Endothelial cell of umbilical vein (primary cell): ENCODE results near the gene NAT10. TPM values are rescaled to one million over a fixed set of nuclear protein-coding genes. Genes with fewer than 3 reads are reported as not detected.

Experiments used
- BruUV-seq: library from RNA; stranded (reverse); fragments of 400-500 nt; replicated peaks from 2 replicates; lab custom pipeline; 2021; lab: Mats Ljungman, UMichigan
- CTCF ChIA-PET: fragments of 300-600, 350-600 bp; sonication (Branson Sonifier 250); formaldehyde crosslinking; loops from one replicate; lab custom pipeline; 2021; ENCODE audit warnings: antibody characterized with exemption, inconsistent platforms; lab: Charles Lee
- POLR2A ChIA-PET: fragments of 300-600, 350-600 bp; sonication (Branson Sonifier 250); formaldehyde crosslinking; loops from one replicate; lab custom pipeline; 2021; ENCODE audit warnings: antibody characterized with exemption, inconsistent platforms; lab: Charles Lee
- DNase-seq: peaks from one replicate; pipeline ENCODE4 v3.0.0-alpha.2; 2011; ENCODE audit warnings: low read depth, low spot score
- FAIRE-seq: peaks from 2 replicates; lab custom pipeline; 2011; peaks lifted over from hg19 to GRCh38; lab: Jason Lieb, UNC
- H2AFZ ChIP-seq: 2 replicates; pipeline ENCODE4 v1.6.0; 2012; ENCODE audit warnings: low read depth, low read length, control low read depth, inconsistent platforms
- H3K27ac ChIP-seq: 2 replicates; pipeline ENCODE4 v1.5.1; 2011; ENCODE audit warnings: low read depth, mild to moderate bottlenecking, control low read depth, low read length, moderate library complexity; ENCODE audit not compliant: insufficient read depth
- H3K27me3 ChIP-seq, 2 experiments: 2 replicates each; pipeline versions ENCODE4 v1.6.0 to v1.6.1; 2011; ENCODE audit warnings: low read length in 2 of 2, mixed read lengths in 1 of 2; ENCODE audit not compliant: control insufficient read depth in 2 of 2, insufficient read depth in 2 of 2
- H3K36me3 ChIP-seq, 2 experiments: 2 replicates in 1 of 2; 3 replicates in 1 of 2; pipeline ENCODE4 v1.5.1; 2011; ENCODE audit warnings: low read length in 2 of 2, mild to moderate bottlenecking in 1 of 2, moderate library complexity in 1 of 2; ENCODE audit not compliant: control insufficient read depth in 2 of 2, insufficient read depth in 2 of 2; ENCODE audit errors: extremely low read depth in 1 of 2
- H3K4me1 ChIP-seq: 3 replicates; pipeline ENCODE4 v1.5.1; 2011; ENCODE audit warnings: mild to moderate bottlenecking, low read length; ENCODE audit not compliant: control insufficient read depth, insufficient read depth; ENCODE audit errors: extremely low read depth
- H3K4me2 ChIP-seq: 2 replicates; pipeline ENCODE4 v1.6.1; 2011; ENCODE audit warnings: low read length, control low read depth, mixed read lengths; ENCODE audit not compliant: insufficient read depth
- H3K4me3 ChIP-seq, 3 experiments: fragments of 200-600 bp in 1 of 3; sonication (generic), shearing (Covaris generic) in 1 of 3; replicated peaks in 1 of 3; 2 replicates each; pipeline ENCODE4 v1.5.1; 2011 to 2016; ENCODE audit warnings: control low read depth in 3 of 3, low read length in 3 of 3, mild to moderate bottlenecking in 2 of 3, inconsistent platforms in 1 of 3, low read depth in 1 of 3, moderate library complexity in 1 of 3; ENCODE audit not compliant: insufficient read depth in 1 of 3
- H3K79me2 ChIP-seq: 2 replicates; pipeline ENCODE4 v1.6.0; 2012; ENCODE audit warnings: low read length, inconsistent platforms; ENCODE audit not compliant: control insufficient read depth, insufficient read depth
- H3K9ac ChIP-seq: replicated peaks from 2 replicates; pipeline ENCODE3; 2011; ENCODE audit warnings: low read length, control low read depth; ENCODE audit not compliant: insufficient read depth; ENCODE audit errors: extremely low read depth
- H3K9me1 ChIP-seq: replicated peaks from 3 replicates; pipeline ENCODE4 v1.6.0; 2011; ENCODE audit warnings: mild to moderate bottlenecking, low read length; ENCODE audit not compliant: control insufficient read depth, insufficient read depth; ENCODE audit errors: extremely low read depth
- H3K9me3 ChIP-seq: replicated peaks from 2 replicates; pipeline ENCODE4 v1.5.1; 2012; ENCODE audit warnings: low read length, inconsistent platforms; ENCODE audit not compliant: control insufficient read depth, insufficient read depth
- H4K20me1 ChIP-seq: replicated peaks from 2 replicates; pipeline ENCODE3; 2011; ENCODE audit warnings: mild to moderate bottlenecking, low read length; ENCODE audit not compliant: control insufficient read depth, insufficient read depth; ENCODE audit errors: extremely low read depth
- EZH2 ChIP-seq: IDR thresholded peaks from 2 replicates; pipeline ENCODE4 v1.6.1; 2012; ENCODE audit warnings: borderline replicate concordance, low read depth, mild to moderate bottlenecking, moderate library complexity, low read length, inconsistent platforms; ENCODE audit not compliant: severe bottlenecking
- FOS ChIP-seq: IDR thresholded peaks from 2 replicates; pipeline ENCODE4 v1.6.1; 2011; ENCODE audit warnings: mild to moderate bottlenecking, low read length, moderate library complexity, borderline replicate concordance; ENCODE audit not compliant: insufficient read depth
- GATA2 ChIP-seq: IDR thresholded peaks from 2 replicates; pipeline ENCODE4 v1.7.0; 2011; ENCODE audit warnings: low read depth, mild to moderate bottlenecking, moderate library complexity, mixed read lengths, low read length; ENCODE audit not compliant: insufficient read length, insufficient read depth
- JUN ChIP-seq: IDR thresholded peaks from 2 replicates; pipeline ENCODE4 v1.6.1; 2011; ENCODE audit warnings: borderline replicate concordance, low read depth; ENCODE audit not compliant: insufficient read length, insufficient read depth
- MAX ChIP-seq: IDR thresholded peaks from 2 replicates; pipeline ENCODE4 v1.6.1; 2011; ENCODE audit not compliant: insufficient read depth, insufficient read length
- MYC ChIP-seq: IDR thresholded peaks from one replicate; pipeline ENCODE4 v1.6.1; 2011; ENCODE audit warnings: mild to moderate bottlenecking, low read depth, low read length
- POLR2A ChIP-seq: IDR thresholded peaks from 2 replicates; pipeline ENCODE4 v1.6.1; 2012; ENCODE audit warnings: low read depth, mild to moderate bottlenecking, control low read depth, low read length
- POLR2AphosphoS5 ChIP-seq: IDR thresholded peaks from 2 replicates; pipeline ENCODE4 v1.6.1; 2012; ENCODE audit warnings: low read depth, mild to moderate bottlenecking, control low read depth, low read length, moderate library complexity; ENCODE audit not compliant: insufficient read depth
- dilution Hi-C: fragments of 300-500 bp; cut with MboI; formaldehyde crosslinking; loops from one replicate; pipeline ENCODE4 v1.15.0; 2019; ENCODE audit warnings: low sequenced_read_pairs; ENCODE audit not compliant: extremely low pct_ligation_motif_present
- intact Hi-C: fragments of 100-400 bp; cut with micrococcal nuclease; formaldehyde crosslinking; loops from one replicate; pipeline ENCODE4 v1.10.0; 2022
- polyA plus RNA-seq, 4 experiments: library from polyadenylated mRNA; depleted of rRNA in 3 of 4; stranded (reverse) in 3 of 4; unstranded in 1 of 4; fragments of >200 nt; gene quantifications; 2 replicates each; pipeline versions ENCODE4 v1.2.1 to v1.2.3, GENCODE V29; 2011 to 2012; ENCODE audit warnings: missing spikeins in 1 of 4
- total RNA-seq: library from RNA; stranded (reverse); gene quantifications from 2 replicates; pipeline ENCODE4 v1.2.3, GENCODE V29; 2021
- TF ChIP-seq, protein P1 (sequence below), 2 donors: IDR thresholded peaks; 1 replicate in 1 of 2; 2 replicates in 1 of 2; pipeline ENCODE4 v1.5.1; 2011; ENCODE audit warnings: low read length in 2 of 2, mild to moderate bottlenecking in 2 of 2, moderate library complexity in 2 of 2, control low read depth in 1 of 2, inconsistent platforms in 1 of 2, low read depth in 1 of 2; ENCODE audit not compliant: insufficient read depth in 1 of 2; ENCODE audit errors: extremely low read depth in 1 of 2

Gene NAT10
- total and polyA plus RNA-seq, 2 donors (not counting 3 experiments of a cell fraction or from before 2014, with no cell fraction given), result 32.0 to 57.6 TPM

DNA sequence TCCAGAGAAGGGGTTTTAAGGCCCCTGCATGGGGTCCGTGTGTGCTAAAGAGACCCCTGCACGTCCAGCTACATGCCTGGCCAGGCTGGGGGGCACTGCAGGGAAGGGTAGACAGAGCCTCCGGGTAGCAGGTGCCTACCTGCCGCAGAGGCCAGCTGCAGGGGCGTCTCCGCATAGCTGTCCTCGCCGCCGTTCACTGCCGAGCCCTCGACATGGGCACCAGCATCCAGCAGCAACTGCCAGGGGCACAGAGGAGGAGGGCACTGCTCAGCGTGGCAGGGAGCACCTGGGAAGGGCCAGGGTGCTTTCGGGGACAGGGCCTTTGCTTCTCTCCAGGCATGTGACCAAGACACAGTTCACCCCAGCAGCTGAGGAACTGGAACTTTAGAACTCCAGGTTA is 59.7 kb downstream of the NAT10 start:
- H3K36me3 ChIP-seq, result no peaks in the 10 kb centered on the region
- peaks cover 3% of the 10 kb centered on the region for H3K4me1 ChIP-seq
- no peaks in the 10 kb centered on the region for H3K9me1 ChIP-seq
- POLR2A ChIA-PET, result no interaction called here
- BruUV-seq, result no TSS peak
- intact Hi-C loops (no loop called here), dilution Hi-C loops (no loop called here)
- FAIRE-seq (no peak), DNase-seq (no peak)
- no peaks in the 10 kb centered on the region for H4K20me1 ChIP-seq
- no peak overlapping the region for H3K9ac ChIP-seq
- no peak for TF ChIP-seq GATA2
- TF ChIP-seq MYC, result no peak
- TF ChIP-seq MAX, result no peak
- no peak for TF ChIP-seq JUN
- TF ChIP-seq POLR2A, result no peak
- TF ChIP-seq EZH2, result no peak
- no peak overlapping the region for H3K4me2 ChIP-seq
- H3K27ac ChIP-seq, result no peak overlapping the region
- H3K79me2 ChIP-seq, result no peaks in the 10 kb centered on the region
- H2AFZ ChIP-seq, result no peak overlapping the region
- H3K4me3 ChIP-seq, result no peak overlapping the region
- no peaks in the 10 kb centered on the region for H3K27me3 ChIP-seq
- CTCF ChIA-PET, result interaction anchor here (1.9 kb wide), 1 partner anchor 9 kb away, joined by 6 read pairs; no protein-coding TSS in a partner anchor
- H3K9me3 ChIP-seq, result no peaks in the 10 kb centered on the region

- no peak overlapping the region for H3K4me2 ChIP-seq
- no TSS peak for BruUV-seq
- no peaks in the 10 kb centered on the region for H3K27me3 ChIP-seq
- no peaks in the 10 kb centered on the region for H3K9me3 ChIP-seq
- H3K4me3 ChIP-seq, result no peak overlapping the region
- no peak overlapping the region for H2AFZ ChIP-seq
- CTCF ChIA-PET, result no interaction called here
- no peaks in the 10 kb centered on the region for H3K36me3 ChIP-seq
- FAIRE-seq (no peak), DNase-seq (no peak)
- no peaks in the 10 kb centered on the region for H3K9me1 ChIP-seq
- intact Hi-C loops, result no loop called here
- dilution Hi-C loops, result no loop called here
- TF ChIP-seq, protein P1, sequence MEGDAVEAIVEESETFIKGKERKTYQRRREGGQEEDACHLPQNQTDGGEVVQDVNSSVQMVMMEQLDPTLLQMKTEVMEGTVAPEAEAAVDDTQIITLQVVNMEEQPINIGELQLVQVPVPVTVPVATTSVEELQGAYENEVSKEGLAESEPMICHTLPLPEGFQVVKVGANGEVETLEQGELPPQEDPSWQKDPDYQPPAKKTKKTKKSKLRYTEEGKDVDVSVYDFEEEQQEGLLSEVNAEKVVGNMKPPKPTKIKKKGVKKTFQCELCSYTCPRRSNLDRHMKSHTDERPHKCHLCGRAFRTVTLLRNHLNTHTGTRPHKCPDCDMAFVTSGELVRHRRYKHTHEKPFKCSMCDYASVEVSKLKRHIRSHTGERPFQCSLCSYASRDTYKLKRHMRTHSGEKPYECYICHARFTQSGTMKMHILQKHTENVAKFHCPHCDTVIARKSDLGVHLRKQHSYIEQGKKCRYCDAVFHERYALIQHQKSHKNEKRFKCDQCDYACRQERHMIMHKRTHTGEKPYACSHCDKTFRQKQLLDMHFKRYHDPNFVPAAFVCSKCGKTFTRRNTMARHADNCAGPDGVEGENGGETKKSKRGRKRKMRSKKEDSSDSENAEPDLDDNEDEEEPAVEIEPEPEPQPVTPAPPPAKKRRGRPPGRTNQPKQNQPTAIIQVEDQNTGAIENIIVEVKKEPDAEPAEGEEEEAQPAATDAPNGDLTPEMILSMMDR (IDR thresholded peaks at IDR 0.05; ENCODE audit: extremely low read depth in 1 of 2, insufficient read depth in 1 of 2, low read depth in 1 of 2, low read length in 2 of 2), result no peak
- TF ChIP-seq POLR2A (no peak), EZH2 (no peak), POLR2AphosphoS5 (no peak), JUN (no peak), MAX (no peak), MYC (no peak), FOS (no peak), GATA2 (no peak)
- H3K79me2 ChIP-seq, result no peaks in the 10 kb centered on the region
- no peak overlapping the region for H3K27ac ChIP-seq
- H3K9ac ChIP-seq, result no peak overlapping the region
- H3K4me1 ChIP-seq, result peaks cover 3% of the 10 kb centered on the region
- POLR2A ChIA-PET, result no interaction called here
- no peaks in the 10 kb centered on the region for H4K20me1 ChIP-seq
Measured at GRCh38 chr11:34165786-34166555, 60.5 kb downstream of the NAT10 start.
